Stomach (tissue), 4 donors: ENCODE results near the gene DEFB132.

Experiments used
- CTCF ChIP-seq, 7 experiments: fragments of 450-650 bp in 4 of 7; fragments of 200-600 bp in 3 of 7; sonication (generic) in 3 of 7; IDR thresholded peaks; one replicate each; pipeline ENCODE4 v1.5.1; 2016 to 2019; ENCODE audit warnings: antibody characterized with exemption in 7 of 7, control low read depth in 2 of 7, mild to moderate bottlenecking in 1 of 7
- POLR2A ChIP-seq, 4 donors: fragments of 450-650 bp; IDR thresholded peaks; one replicate each; pipeline ENCODE4 v1.6.1; 2016; ENCODE audit warnings: antibody characterized with exemption in 4 of 4, control low read depth in 2 of 4, mild to moderate bottlenecking in 1 of 4, moderate library complexity in 1 of 4

- TF ChIP-seq POLR2A (IDR thresholded peaks at IDR 0.05): no peak
- TF ChIP-seq CTCF (IDR thresholded peaks at IDR 0.05): no peak
These were observed 37.1 kb downstream of the DEFB132 start for GRCh38 chr20:294602-295001.
